ENCODE results near the gene TMTC2.

TMTC2 gene

DNA sequence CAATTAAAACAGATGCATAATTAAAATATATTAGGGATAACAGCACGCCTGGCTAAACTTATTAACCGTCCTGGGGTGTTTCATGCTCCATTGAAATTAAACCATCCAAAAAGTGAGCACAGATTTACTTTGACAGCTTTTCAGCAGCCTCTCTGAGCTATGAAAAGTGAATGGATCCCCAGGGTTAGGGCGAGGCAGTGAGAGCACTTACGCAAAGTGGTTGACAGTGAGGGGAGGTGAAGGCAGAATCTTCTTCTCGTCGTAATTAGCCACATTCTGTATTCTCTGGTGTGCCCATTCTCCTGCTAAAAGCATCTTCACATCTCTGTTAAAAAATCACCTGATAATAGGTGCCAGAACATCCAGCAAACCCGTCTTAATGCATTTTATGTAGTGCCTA is 1.9 kb downstream of the TMTC2 start:
- H3K9ac ChIP-seq = peak overlapping the region; percentile 64; the same call in 1 of the 2 replicates
- H2AFZ ChIP-seq (ENCODE audit: low read depth) = peak overlapping the region; percentile 99
- no peaks in the 10 kb centered on the region for H3K36me3 ChIP-seq (ENCODE audit: insufficient read depth)
- peaks cover 23% of the 10 kb centered on the region for H3K4me1 ChIP-seq (ENCODE audit: low read depth, poor library complexity, severe bottlenecking)
- H4K20me1 ChIP-seq (ENCODE audit: insufficient read depth) = no peaks in the 10 kb centered on the region
- H3K27me3 ChIP-seq (ENCODE audit: insufficient read depth, low read depth) = no peaks in the 10 kb centered on the region
- H3K4me3 ChIP-seq (IDR thresholded peaks at IDR 0.05; ENCODE audit: insufficient read depth, low read depth, low read length) = no peak overlapping the region
- H3K27ac ChIP-seq = peak overlapping the region; percentile 66; the same call in 1 of the 2 replicates
- H3K79me2 ChIP-seq (ENCODE audit: insufficient read depth, low read depth) = no peaks in the 10 kb centered on the region
- TF ChIP-seq, protein P1, sequence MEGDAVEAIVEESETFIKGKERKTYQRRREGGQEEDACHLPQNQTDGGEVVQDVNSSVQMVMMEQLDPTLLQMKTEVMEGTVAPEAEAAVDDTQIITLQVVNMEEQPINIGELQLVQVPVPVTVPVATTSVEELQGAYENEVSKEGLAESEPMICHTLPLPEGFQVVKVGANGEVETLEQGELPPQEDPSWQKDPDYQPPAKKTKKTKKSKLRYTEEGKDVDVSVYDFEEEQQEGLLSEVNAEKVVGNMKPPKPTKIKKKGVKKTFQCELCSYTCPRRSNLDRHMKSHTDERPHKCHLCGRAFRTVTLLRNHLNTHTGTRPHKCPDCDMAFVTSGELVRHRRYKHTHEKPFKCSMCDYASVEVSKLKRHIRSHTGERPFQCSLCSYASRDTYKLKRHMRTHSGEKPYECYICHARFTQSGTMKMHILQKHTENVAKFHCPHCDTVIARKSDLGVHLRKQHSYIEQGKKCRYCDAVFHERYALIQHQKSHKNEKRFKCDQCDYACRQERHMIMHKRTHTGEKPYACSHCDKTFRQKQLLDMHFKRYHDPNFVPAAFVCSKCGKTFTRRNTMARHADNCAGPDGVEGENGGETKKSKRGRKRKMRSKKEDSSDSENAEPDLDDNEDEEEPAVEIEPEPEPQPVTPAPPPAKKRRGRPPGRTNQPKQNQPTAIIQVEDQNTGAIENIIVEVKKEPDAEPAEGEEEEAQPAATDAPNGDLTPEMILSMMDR (conservative IDR thresholded peaks at IDR 0.05; ENCODE audit: low read depth, low read length) = no peak
- H3K4me2 ChIP-seq = peak overlapping the region; percentile 73

DNA sequence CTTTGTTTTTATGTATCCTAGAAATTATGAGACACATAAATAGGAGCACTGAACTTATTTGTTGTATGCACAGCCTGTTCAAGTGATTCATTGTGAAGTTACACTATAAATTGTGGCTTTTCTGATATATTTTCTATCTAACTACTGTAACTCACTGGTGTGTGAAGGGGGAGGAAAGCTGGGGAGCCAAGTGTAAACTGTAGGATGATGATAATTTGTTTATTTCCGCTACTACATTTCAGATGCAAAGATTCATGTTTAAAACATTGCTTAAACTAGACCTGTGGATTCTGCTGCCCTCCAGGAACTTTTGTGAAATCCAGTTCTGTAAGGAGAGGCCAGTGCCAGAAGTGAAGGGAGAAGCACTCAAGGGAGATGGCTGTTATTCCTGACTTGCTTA is 3.3 kb downstream of the TMTC2 start:
- H3K9ac ChIP-seq = no peak overlapping the region
- H2AFZ ChIP-seq (ENCODE audit: low read depth) = no peak overlapping the region
- no peak overlapping the region for H3K4me2 ChIP-seq
- no peaks in the 10 kb centered on the region for H4K20me1 ChIP-seq (ENCODE audit: insufficient read depth)
- H3K4me1 ChIP-seq (ENCODE audit: low read depth, poor library complexity, severe bottlenecking) = peaks cover 23% of the 10 kb centered on the region
- H3K27me3 ChIP-seq (ENCODE audit: insufficient read depth, low read depth) = no peaks in the 10 kb centered on the region
- no peaks in the 10 kb centered on the region for H3K79me2 ChIP-seq (ENCODE audit: insufficient read depth, low read depth)
- no peaks in the 10 kb centered on the region for H3K36me3 ChIP-seq (ENCODE audit: insufficient read depth)
- no peak overlapping the region for H3K4me3 ChIP-seq (IDR thresholded peaks at IDR 0.05; ENCODE audit: insufficient read depth, low read depth, low read length)
- TF ChIP-seq, protein P1 (conservative IDR thresholded peaks at IDR 0.05; ENCODE audit: low read depth, low read length) = no peak
- no peak overlapping the region for H3K27ac ChIP-seq

DNA sequence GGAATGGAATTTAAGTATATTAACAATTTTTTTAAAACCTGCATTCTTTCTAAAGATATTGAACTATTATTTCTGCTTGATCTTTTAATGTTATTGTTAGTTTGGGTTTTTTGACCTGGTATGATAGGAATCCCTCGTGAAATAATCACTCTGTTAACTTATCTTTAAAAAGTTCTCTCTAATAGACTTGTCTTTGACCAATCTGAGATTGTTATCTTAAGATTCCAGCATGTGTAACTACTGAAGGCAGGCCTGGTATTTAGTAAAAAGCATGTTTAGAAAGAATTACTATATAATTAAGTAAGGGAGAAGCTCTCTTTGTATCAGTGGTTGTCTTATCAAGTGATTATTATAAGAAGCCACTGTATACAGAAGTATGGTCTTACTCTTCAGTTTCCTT is 4.8 kb downstream of the TMTC2 start:
- Histone ChIP-seq H4K20me1 (ENCODE audit: insufficient read depth) (no peaks in the 10 kb centered on the region), H3K4me1 (ENCODE audit: low read depth, poor library complexity, severe bottlenecking) (peaks cover 16% of the 10 kb centered on the region), H3K27me3 (ENCODE audit: insufficient read depth, low read depth) (no peaks in the 10 kb centered on the region), H2AFZ (ENCODE audit: low read depth) (no peak overlapping the region), H3K4me2 (no peak overlapping the region), H3K4me3 (IDR thresholded peaks at IDR 0.05; ENCODE audit: insufficient read depth, low read depth, low read length) (no peak overlapping the region), H3K27ac (no peak overlapping the region), H3K9ac (no peak overlapping the region), H3K36me3 (ENCODE audit: insufficient read depth) (no peaks in the 10 kb centered on the region), H3K79me2 (ENCODE audit: insufficient read depth, low read depth) (no peaks in the 10 kb centered on the region)
- TF ChIP-seq, protein P1 (conservative IDR thresholded peaks at IDR 0.05; ENCODE audit: low read depth, low read length) = no peak

DNA sequence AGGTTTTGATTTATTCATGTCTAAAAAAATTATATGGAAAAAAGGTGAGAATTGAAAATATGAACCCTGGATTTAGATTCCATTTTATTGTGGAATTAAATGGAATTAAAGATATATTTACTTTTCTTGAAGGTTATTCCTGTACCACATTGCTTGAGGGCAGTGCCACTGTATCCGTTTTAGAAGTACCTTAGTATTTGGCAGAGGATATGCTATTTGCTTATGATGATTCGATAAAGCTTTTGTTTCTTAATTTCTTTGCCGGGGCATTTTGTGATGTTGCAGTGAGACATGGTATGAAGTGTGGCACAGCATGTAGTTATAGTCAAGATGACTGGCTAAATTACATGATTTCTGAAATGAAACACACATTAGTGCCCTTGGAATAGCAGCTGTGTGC is 7.6 kb downstream of the TMTC2 start:
- TF ChIP-seq, protein P1 (conservative IDR thresholded peaks at IDR 0.05; ENCODE audit: low read depth, low read length) = no peak
- peaks cover 8% of the 10 kb centered on the region for H3K4me1 ChIP-seq (ENCODE audit: low read depth, poor library complexity, severe bottlenecking)
- H4K20me1 ChIP-seq (ENCODE audit: insufficient read depth) = no peaks in the 10 kb centered on the region
- no peak overlapping the region for H3K4me2 ChIP-seq
- H3K4me3 ChIP-seq (IDR thresholded peaks at IDR 0.05; ENCODE audit: insufficient read depth, low read depth, low read length) = no peak overlapping the region
- H3K27ac ChIP-seq = no peak overlapping the region
- no peaks in the 10 kb centered on the region for H3K36me3 ChIP-seq (ENCODE audit: insufficient read depth)
- no peaks in the 10 kb centered on the region for H3K27me3 ChIP-seq (ENCODE audit: insufficient read depth, low read depth)
- H2AFZ ChIP-seq (ENCODE audit: low read depth) = no peak overlapping the region
- no peaks in the 10 kb centered on the region for H3K79me2 ChIP-seq (ENCODE audit: insufficient read depth, low read depth)
- H3K9ac ChIP-seq = no peak overlapping the region

Data from KMS-11 (cell line).